Activated CD8-positive, alpha-beta T cell treated with anti-CD3 and anti-CD28 coated beads for 36 hours (primary cell): ENCODE data around the gene WSCD2. TPM values are rescaled to one million over a fixed set of nuclear protein-coding genes. Genes with fewer than 3 reads are reported as not detected.

Source experiments
- ATAC-seq: fragments of 200-7000 bp; cut with Tn5 transposase; one replicate; pipeline ENCODE4 v1.10.0; 2021; ENCODE audit warnings: mild to moderate bottlenecking, moderate library complexity
- CTCF ChIA-PET: fragments of 350-600 bp; sonication (Branson Sonifier 250); formaldehyde crosslinking; loops from one replicate; lab custom pipeline; 2021; ENCODE audit warnings: antibody characterized with exemption; lab: Charles Lee
- POLR2A ChIA-PET: fragments of 350-600 bp; sonication (Branson Sonifier 250); formaldehyde crosslinking; loops from one replicate; lab custom pipeline; 2021; ENCODE audit warnings: antibody characterized with exemption; lab: Charles Lee
- DNase-seq: peaks from one replicate; pipeline ENCODE4 v3.0.0-alpha.2; 2020
- H3K27ac Mint-ChIP-seq: one replicate; pipeline ENCODE4 v1.8.0; 2021; ENCODE audit warnings: mild to moderate bottlenecking, mixed read lengths
- H3K27me3 Mint-ChIP-seq: one replicate; pipeline ENCODE4 v1.8.0; 2021; ENCODE audit warnings: mixed read lengths
- H3K36me3 Mint-ChIP-seq: one replicate; pipeline ENCODE4 v1.8.0; 2021; ENCODE audit warnings: low read depth, mixed read lengths
- H3K4me1 Mint-ChIP-seq: one replicate; pipeline ENCODE4 v1.8.0; 2021; ENCODE audit warnings: low read depth, mixed read lengths
- H3K4me3 Mint-ChIP-seq: one replicate; pipeline ENCODE4 v1.8.0; 2021; ENCODE audit warnings: mild to moderate bottlenecking, moderate library complexity, mixed read lengths
- H3K9me3 Mint-ChIP-seq: one replicate; pipeline ENCODE4 v1.8.0; 2021; ENCODE audit warnings: mixed read lengths
- intact Hi-C: fragments of 100-400 bp; cut with micrococcal nuclease; formaldehyde crosslinking; loops from one replicate; pipeline ENCODE4 v1.10.0; 2022
- total RNA-seq, 2 experiments: library from RNA; stranded (reverse); gene quantifications; one replicate each; pipeline ENCODE4 v1.2.3, GENCODE V29; 2021
- TF ChIP-seq, protein P1 (sequence below): fragments of 200-600 bp; IDR thresholded peaks from one replicate; pipeline ENCODE4 v1.8.0; 2022; ENCODE audit warnings: antibody characterized with exemption, mild to moderate bottlenecking

The WSCD2 gene
- total RNA-seq, 2 experiments from 2014 or later: not detected

- TF ChIP-seq, protein P1, sequence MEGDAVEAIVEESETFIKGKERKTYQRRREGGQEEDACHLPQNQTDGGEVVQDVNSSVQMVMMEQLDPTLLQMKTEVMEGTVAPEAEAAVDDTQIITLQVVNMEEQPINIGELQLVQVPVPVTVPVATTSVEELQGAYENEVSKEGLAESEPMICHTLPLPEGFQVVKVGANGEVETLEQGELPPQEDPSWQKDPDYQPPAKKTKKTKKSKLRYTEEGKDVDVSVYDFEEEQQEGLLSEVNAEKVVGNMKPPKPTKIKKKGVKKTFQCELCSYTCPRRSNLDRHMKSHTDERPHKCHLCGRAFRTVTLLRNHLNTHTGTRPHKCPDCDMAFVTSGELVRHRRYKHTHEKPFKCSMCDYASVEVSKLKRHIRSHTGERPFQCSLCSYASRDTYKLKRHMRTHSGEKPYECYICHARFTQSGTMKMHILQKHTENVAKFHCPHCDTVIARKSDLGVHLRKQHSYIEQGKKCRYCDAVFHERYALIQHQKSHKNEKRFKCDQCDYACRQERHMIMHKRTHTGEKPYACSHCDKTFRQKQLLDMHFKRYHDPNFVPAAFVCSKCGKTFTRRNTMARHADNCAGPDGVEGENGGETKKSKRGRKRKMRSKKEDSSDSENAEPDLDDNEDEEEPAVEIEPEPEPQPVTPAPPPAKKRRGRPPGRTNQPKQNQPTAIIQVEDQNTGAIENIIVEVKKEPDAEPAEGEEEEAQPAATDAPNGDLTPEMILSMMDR: no peak
- CTCF ChIA-PET: no interaction called here
- H3K27ac Mint-ChIP-seq: no peak overlapping the region
Observed at GRCh38 chr12:108090107-108090899, 38.8 kb upstream of the WSCD2 start.

DNA sequence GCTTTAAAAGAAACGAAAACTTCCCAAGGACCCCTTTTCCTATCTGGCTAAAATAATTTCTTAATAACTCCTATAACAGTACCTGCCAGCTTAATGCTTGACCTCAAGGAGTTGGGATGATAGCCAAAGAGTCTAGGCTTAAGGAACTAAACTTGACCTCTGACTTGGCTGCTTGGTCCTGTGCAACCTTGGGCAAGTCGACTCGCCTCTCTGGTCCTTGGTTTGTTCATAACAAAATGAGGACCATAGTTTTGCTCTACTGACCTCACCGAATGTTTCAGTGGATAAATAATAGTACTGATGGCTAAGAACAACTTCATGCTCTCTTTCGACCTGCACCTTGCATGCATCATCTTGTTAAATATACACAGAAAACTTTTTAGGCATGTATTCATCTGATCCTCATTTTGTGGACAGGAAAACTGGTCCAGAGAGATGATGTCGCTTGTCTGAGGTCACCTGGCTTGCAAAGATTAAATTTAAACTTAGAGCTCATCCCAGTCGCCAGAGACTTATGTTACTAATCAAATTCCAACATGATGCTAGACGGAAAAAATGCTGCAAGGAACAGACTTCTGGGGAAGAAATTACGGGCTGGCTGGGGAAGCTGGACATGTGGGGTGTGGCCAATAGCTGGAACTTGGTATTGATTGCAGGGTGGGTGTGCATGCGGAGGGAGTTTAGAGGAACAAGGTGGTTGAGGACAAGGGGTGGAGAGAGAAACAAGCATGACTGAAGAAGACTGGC, 38.0 kb upstream of the WSCD2 start:
- peaks cover 19% of the 10 kb centered on the region for H3K27me3 Mint-ChIP-seq
- no peaks in the 10 kb centered on the region for H3K4me1 Mint-ChIP-seq
- DNase-seq: no peak
- no peak for ATAC-seq
- peaks cover 16% of the 10 kb centered on the region for H3K9me3 Mint-ChIP-seq
- TF ChIP-seq, protein P1: no peak
- ChIA-PET CTCF (no interaction called here), POLR2A (no interaction called here)
- H3K27ac Mint-ChIP-seq: no peak overlapping the region
- H3K4me3 Mint-ChIP-seq: no peak overlapping the region
- H3K36me3 Mint-ChIP-seq: no peaks in the 10 kb centered on the region
- intact Hi-C loops: no loop called here

More at GRCh38 chr12:108090107-108090899, 38.8 kb upstream of the WSCD2 start:
- no peak for DNase-seq
- POLR2A ChIA-PET: no interaction called here
- Mint-ChIP-seq H3K4me1 (no peaks in the 10 kb centered on the region), H3K4me3 (no peak overlapping the region), H3K36me3 (no peaks in the 10 kb centered on the region), H3K9me3 (peaks cover 18% of the 10 kb centered on the region), H3K27me3 (peaks cover 19% of the 10 kb centered on the region)
- no peak for ATAC-seq
- intact Hi-C loops: no loop called here

GRCh38 chr12:108091679-108092051, 37.4 kb upstream of the WSCD2 start:
- ATAC-seq: no peak
- no peak overlapping the region for H3K27ac Mint-ChIP-seq
- no peak overlapping the region for H3K4me3 Mint-ChIP-seq
- ChIA-PET POLR2A (interaction anchor here (0.6 kb wide), 1 partner anchor 183 kb away, joined by 3 read pairs; no protein-coding TSS in a partner anchor), CTCF (no interaction called here)
- TF ChIP-seq, protein P1: no peak
- no peak for DNase-seq
- peaks cover 19% of the 10 kb centered on the region for H3K27me3 Mint-ChIP-seq
- peaks cover 16% of the 10 kb centered on the region for H3K9me3 Mint-ChIP-seq
- no peaks in the 10 kb centered on the region for H3K4me1 Mint-ChIP-seq
- no peaks in the 10 kb centered on the region for H3K36me3 Mint-ChIP-seq
- intact Hi-C loops: no loop called here

DNA sequence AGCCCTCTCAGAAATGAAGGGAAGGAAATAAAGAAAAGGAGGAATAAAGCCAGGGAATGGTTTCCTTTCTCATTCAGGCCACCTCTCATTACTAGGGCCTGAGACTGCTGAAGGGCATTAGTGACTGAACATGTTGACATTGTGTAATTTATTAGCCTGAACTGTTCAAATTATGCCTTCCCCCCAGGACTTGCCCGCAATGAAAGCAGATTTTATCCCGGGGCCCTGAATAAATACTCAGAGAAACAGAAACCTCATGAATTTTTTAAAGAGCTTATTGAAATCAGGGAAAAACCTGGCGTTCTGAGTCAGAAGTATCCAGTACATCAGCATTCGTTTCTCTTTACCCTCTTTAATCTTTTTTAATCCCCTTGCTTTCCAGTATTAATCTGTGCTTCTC, 35.9 kb upstream of the WSCD2 start:
- no peak for DNase-seq
- Mint-ChIP-seq H3K9me3 (peaks cover 5% of the 10 kb centered on the region), H3K36me3 (no peaks in the 10 kb centered on the region), H3K27ac (no peak overlapping the region), H3K4me1 (no peaks in the 10 kb centered on the region), H3K27me3 (peaks cover 25% of the 10 kb centered on the region), H3K4me3 (no peak overlapping the region)
- CTCF ChIA-PET: no interaction called here
- TF ChIP-seq, protein P1: no peak
- POLR2A ChIA-PET: no interaction called here
- intact Hi-C loops: no loop called here
- no peak for ATAC-seq
